IMR-90 (cell line): ENCODE measurements around the gene NF2.

Experiments used
- BHLHE40 ChIP-seq: fragments of 150-350 bp; IDR thresholded peaks from 2 replicates; pipeline ENCODE4 v1.6.1; 2016; ENCODE audit warnings: mild to moderate bottlenecking, low read depth, low read length
- FOS ChIP-seq: fragments of 150-350 bp; IDR thresholded peaks from 2 replicates; pipeline ENCODE4 v1.6.1; 2016; ENCODE audit warnings: low read depth, low read length
- MAFK ChIP-seq: IDR thresholded peaks from 2 replicates; pipeline ENCODE4 v1.6.1; 2012; ENCODE audit warnings: low read depth, low read length, improper control_type of control experiment
- MXI1 ChIP-seq: IDR thresholded peaks from 2 replicates; pipeline ENCODE4 v1.6.1; 2012; ENCODE audit warnings: low read depth, mild to moderate bottlenecking, low read length, moderate library complexity, borderline replicate concordance
- POLR2A ChIP-seq: IDR thresholded peaks from 2 replicates; pipeline ENCODE4 v1.6.1; 2012; ENCODE audit warnings: mild to moderate bottlenecking, low read depth, low read length
- RFX5 ChIP-seq: IDR thresholded peaks from 2 replicates; pipeline ENCODE4 v1.8.0; 2012; ENCODE audit warnings: low read depth, mild to moderate bottlenecking, low read length, moderate library complexity
- SMC3 ChIP-seq: fragments of 150-350 bp; IDR thresholded peaks from 2 replicates; pipeline ENCODE4 v1.6.1; 2016; ENCODE audit warnings: low read depth, mild to moderate bottlenecking, antibody characterized with exemption, low read length, moderate library complexity
- TF ChIP-seq, protein P1 (sequence below): conservative IDR thresholded peaks from 2 replicates; pipeline ENCODE4 v1.5.1; 2012; ENCODE audit warnings: mild to moderate bottlenecking, low read depth, low read length, improper control_type of control experiment

- TF ChIP-seq FOS (no peak), RFX5 (no peak), MXI1 (no peak), SMC3 (no peak), BHLHE40 (no peak), POLR2A (no peak), MAFK (no peak)
- TF ChIP-seq, protein P1, sequence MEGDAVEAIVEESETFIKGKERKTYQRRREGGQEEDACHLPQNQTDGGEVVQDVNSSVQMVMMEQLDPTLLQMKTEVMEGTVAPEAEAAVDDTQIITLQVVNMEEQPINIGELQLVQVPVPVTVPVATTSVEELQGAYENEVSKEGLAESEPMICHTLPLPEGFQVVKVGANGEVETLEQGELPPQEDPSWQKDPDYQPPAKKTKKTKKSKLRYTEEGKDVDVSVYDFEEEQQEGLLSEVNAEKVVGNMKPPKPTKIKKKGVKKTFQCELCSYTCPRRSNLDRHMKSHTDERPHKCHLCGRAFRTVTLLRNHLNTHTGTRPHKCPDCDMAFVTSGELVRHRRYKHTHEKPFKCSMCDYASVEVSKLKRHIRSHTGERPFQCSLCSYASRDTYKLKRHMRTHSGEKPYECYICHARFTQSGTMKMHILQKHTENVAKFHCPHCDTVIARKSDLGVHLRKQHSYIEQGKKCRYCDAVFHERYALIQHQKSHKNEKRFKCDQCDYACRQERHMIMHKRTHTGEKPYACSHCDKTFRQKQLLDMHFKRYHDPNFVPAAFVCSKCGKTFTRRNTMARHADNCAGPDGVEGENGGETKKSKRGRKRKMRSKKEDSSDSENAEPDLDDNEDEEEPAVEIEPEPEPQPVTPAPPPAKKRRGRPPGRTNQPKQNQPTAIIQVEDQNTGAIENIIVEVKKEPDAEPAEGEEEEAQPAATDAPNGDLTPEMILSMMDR: no peak
These were observed 20.2 kb downstream of the NF2 start for GRCh38 chr22:29623553-29624169.
